GM12864 (cell line): ENCODE data around the gene PIP5K1C.

Source experiments
- DNase-seq: peaks from one replicate; pipeline ENCODE4 v3.0.0-alpha.2; 2011; ENCODE audit warnings: low read depth
- H3K4me3 ChIP-seq: 2 replicates; pipeline ENCODE4 v1.5.1; 2011; ENCODE audit warnings: mild to moderate bottlenecking, low read depth, low read length, control low read depth
- TF ChIP-seq, protein P1 (sequence below): IDR thresholded peaks from 2 replicates; pipeline ENCODE4 v1.5.1; 2011; ENCODE audit warnings: low read depth, mild to moderate bottlenecking, moderate library complexity, low read length, control low read depth, inconsistent platforms; ENCODE audit errors: missing control alignments

PIP5K1C gene

DNA sequence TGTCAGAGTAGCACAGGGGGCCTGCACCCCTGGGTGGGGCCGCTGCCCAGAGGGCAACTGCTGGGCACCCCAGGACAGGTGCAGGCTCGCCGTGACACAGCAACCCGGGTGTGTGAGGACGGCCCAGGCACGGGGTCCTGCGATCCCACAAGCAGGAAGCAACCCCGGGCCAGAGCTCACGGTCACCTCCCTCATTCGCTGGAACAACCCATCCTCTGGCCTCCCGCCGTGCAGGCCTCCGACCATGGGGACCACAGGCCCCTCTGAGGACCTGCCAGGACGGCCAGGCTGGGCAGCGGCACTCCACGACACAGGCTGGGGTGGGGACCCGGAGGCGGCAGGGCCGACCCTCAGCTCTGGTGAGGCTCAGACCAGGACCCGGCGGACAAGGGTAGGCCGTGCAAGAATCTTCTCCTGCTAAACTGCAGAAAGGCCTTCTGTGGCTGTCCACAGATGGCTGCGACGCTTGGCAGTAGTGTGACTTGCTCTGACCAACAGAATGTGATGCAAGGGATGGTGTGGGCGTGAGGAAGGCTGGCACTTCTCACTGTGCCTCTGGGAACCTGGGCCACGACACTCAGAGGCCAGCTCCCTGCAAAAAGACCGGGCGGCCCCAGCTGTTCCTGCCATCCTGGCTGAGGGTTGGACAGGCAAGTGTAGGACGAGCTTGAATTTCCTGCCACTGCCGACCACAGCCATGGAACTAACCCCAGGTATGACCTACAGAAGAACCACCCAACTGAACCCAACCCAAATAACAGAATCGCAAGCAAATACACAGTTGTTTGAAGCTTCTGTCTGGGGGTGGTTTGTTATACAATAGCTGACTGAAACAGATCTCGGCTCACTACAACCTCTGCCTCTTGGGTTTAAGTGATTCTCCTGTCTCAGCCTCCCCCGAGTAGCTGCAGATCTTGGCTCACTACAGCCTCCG, 26.5 kb downstream of the PIP5K1C start:
- no peak for DNase-seq
- no peak overlapping the region for H3K4me3 ChIP-seq
- TF ChIP-seq, protein P1, sequence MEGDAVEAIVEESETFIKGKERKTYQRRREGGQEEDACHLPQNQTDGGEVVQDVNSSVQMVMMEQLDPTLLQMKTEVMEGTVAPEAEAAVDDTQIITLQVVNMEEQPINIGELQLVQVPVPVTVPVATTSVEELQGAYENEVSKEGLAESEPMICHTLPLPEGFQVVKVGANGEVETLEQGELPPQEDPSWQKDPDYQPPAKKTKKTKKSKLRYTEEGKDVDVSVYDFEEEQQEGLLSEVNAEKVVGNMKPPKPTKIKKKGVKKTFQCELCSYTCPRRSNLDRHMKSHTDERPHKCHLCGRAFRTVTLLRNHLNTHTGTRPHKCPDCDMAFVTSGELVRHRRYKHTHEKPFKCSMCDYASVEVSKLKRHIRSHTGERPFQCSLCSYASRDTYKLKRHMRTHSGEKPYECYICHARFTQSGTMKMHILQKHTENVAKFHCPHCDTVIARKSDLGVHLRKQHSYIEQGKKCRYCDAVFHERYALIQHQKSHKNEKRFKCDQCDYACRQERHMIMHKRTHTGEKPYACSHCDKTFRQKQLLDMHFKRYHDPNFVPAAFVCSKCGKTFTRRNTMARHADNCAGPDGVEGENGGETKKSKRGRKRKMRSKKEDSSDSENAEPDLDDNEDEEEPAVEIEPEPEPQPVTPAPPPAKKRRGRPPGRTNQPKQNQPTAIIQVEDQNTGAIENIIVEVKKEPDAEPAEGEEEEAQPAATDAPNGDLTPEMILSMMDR, result no peak

DNA sequence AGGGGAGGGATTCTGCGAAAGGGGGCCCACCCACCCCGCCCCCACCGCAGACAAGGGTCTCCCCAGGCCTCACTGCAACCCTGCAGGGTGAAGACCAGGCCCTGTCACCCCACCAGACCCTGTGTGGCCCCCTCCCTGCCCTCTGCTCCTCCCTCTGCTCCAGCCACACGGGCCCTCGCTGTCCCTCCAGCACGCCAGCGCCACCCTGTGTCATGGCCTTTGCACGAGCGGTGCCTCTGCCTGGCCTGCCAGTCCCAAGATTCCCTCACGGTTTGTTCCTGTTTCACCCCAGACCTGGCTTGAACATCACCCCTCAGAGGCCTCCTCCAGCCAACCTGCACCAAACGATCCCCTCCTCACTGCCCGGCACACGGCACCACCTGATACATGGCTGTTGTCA, 27.3 kb downstream of the PIP5K1C start:
- TF ChIP-seq, protein P1, result no peak
- no peak for DNase-seq
- no peak overlapping the region for H3K4me3 ChIP-seq

DNA sequence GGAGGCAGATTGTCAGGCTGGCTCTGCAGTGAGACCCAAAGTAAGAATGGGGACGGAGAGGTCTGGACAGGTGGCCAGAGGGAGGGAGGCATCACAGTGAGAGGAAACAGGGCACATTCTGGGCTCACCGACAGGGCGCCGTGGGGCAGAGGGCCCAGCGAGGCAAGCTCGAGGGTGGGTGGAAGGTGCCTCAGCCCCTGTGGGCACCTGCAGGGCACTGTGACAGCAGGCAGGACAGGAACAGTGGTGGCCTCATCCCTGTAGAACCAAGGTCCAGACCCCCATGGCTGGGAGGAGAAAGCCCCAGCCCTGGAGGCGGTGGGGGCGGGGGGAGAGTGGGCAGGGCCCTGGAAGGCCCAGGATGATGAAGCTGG, 27.7 kb downstream of the PIP5K1C start:
- no peak for DNase-seq
- TF ChIP-seq, protein P1, result no peak
- H3K4me3 ChIP-seq, result no peak overlapping the region

DNA sequence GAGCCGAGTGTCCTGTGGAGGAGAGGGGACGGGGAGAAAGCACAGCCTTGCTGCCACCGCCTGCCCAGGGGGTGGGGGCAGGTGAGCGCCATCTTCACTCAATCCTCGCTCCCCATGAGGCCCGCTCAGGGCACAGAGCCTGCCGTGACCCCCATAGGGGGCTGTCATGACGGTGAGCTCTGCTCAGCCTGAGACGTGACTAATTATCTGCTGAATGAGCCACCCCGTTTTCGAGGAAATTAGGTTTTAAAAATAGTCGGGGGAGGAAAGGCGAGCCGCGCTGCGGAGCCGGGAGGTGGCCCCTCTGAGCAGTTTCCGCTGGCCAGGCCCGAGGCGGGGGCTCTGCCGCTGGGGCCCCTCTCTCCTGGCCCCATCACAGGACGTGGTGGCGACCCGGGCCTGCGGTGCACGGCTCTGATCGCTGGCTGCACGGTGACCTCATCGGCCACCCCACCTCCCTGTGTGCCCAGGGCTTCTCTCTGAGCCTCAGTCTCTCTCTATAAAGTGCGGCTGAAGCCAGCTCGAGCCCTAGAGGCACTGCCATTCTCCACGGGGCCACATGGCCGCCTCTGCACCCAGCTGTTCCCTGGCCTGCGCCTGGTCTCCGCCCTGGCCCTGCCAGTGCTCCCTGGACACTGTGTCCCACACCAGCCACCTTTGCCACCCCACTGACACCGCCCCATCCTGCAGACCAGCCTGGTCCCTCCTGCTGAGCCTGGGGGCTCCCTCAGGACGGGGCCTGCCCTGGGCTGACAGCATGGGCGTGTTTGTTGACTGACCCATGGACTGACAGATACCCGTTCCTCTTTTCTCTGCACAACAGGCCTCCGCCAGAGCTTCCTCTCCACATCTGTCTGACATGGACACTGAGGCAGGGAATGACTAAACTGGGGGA, 28.3 kb downstream of the PIP5K1C start:
- no peak for DNase-seq
- TF ChIP-seq, protein P1, result no peak
- no peak overlapping the region for H3K4me3 ChIP-seq

DNA sequence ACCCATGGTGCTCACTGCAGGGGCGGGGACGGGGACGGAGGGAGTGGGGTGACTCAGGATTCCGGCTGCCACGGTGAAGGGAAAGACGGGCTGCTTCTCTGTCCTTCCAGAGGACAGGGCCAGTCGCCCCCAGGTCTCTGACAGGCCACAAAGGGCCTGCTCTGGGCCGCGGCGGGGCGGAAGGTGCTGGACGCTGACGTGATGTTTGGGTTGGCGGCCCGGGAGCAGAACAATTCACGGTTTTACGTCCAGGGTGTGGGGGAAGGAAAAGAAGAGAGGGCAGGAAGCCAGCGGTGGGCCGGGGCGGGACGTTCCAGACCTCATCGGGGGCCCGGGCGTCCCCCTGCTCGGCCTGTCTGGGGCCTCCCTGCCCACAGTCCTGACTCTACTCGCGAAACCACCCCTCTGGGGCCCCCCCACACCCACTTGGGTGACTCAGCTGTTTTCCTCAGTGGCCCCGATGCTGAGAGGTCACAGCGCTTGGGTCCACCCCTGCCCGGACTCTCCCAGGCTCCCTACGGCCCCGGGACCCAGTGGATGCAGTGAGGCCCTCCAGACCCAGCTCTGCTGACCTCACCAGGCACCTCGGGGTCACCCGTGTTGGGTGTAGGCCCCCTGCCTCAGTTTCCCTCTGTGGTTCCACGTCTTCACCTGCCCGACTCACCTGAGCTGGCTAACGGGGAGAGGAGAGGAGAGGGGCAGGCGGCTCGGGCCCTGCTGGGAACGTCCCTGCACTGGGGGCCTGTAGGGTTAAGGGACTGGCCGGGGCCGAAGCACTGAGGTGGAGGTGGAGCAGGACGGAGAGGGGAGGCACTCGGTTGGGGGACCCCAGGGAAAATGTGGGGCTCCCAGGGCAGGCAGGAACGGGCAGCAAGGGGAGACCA, 29.2 kb downstream of the PIP5K1C start:
- TF ChIP-seq, protein P1, result no peak
- no peak for DNase-seq
- no peak overlapping the region; the same call in 1 of the 2 replicates for H3K4me3 ChIP-seq
